Adrenal gland (tissue), 5 donors: ENCODE measurements around the gene BACE2.

Experiments used
- CTCF ChIP-seq, 6 experiments: fragments of 450-650 bp in 4 of 6; fragments of 200-600 bp in 2 of 6; sonication (generic) in 1 of 6; IDR thresholded peaks; 1 replicate in 5 of 6; 2 replicates in 1 of 6; pipeline versions ENCODE4 v1.5.1 to v1.8.0; 2016 to 2021; ENCODE audit warnings: antibody characterized with exemption in 6 of 6, mild to moderate bottlenecking in 2 of 6, moderate library complexity in 1 of 6
- POLR2A ChIP-seq, 2 donors: fragments of 450-650 bp; IDR thresholded peaks; one replicate each; pipeline ENCODE4 v1.6.1; 2017; ENCODE audit warnings: antibody characterized with exemption in 2 of 2, mild to moderate bottlenecking in 2 of 2, moderate library complexity in 1 of 2
- donor health status: DM: no; HTN: no; CAD: no.

DNA sequence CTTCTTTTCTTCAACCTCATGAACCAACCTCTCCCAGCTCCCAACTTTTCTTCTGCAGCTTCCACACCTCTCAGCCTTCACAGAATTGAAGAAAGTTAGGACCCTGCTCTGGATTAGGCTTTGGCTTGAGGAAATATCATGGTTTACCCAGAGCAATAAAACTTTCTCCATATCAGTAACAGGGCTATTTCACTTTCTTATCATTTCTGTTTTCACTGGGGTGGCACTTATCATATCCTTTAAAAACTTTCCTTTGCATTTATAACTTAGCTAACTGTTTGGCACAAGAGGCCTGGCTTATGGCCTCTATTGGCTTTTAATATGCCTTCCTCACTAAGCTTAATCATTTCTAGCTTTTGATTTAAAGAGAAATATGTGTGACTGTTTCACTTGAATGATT is 139.3 kb downstream of the BACE2 start:
- TF ChIP-seq CTCF (IDR thresholded peaks at IDR 0.05) = no peak
- no peak for TF ChIP-seq POLR2A (IDR thresholded peaks at IDR 0.05)
